OCI-LY7 (cell line): ENCODE measurements around the gene USP22.

Experiments used
- EZH2phosphoT487 ChIP-seq: fragments of 200-600 bp; sonication (generic); IDR thresholded peaks from 2 replicates; pipeline ENCODE4 v1.6.1; 2018; ENCODE audit warnings: low read depth, borderline replicate concordance, mild to moderate bottlenecking, mixed run types, antibody characterized with exemption, low read length, moderate library complexity, mixed read lengths
- TF ChIP-seq, protein P1 (sequence below): fragments of 200-600 bp; sonication (generic); conservative IDR thresholded peaks from 2 replicates; pipeline ENCODE4 v1.5.1; 2014; ENCODE audit warnings: mild to moderate bottlenecking, antibody characterized with exemption, low read length, moderate library complexity, mixed read lengths

DNA sequence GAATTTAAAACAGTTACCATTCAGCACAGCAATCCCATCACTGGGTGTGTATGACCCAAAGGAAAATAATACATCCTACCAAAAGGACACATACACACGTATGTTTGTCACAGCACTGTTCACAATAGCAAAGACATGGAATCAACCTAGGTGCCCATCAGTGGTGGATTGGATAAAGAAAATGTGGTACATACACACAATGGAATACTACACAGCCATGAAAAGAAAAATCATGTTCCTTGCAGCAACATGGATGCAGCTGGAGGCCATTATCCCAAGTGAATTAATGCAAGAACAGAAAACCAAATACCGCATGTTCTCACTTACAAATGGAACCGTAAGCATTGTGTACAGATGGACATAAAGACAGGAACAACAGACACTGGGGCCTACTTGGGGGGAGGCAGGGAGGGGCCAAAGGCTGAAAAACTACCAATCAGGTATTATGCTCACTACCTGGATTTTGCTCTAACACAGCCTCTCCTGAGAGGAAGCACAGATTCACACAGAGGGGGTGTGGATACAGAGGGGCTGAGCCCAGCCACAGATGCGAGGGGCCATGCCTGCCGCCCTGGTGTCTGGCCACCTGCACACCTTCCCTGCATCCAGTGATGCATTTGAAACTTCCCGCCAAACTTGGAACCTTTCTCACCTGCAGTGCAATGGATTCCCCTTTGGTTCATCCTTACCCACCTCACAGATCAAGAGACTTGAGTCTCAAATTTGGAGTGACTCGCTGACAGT, 55.9 kb downstream of the USP22 start:
- TF ChIP-seq, protein P1, sequence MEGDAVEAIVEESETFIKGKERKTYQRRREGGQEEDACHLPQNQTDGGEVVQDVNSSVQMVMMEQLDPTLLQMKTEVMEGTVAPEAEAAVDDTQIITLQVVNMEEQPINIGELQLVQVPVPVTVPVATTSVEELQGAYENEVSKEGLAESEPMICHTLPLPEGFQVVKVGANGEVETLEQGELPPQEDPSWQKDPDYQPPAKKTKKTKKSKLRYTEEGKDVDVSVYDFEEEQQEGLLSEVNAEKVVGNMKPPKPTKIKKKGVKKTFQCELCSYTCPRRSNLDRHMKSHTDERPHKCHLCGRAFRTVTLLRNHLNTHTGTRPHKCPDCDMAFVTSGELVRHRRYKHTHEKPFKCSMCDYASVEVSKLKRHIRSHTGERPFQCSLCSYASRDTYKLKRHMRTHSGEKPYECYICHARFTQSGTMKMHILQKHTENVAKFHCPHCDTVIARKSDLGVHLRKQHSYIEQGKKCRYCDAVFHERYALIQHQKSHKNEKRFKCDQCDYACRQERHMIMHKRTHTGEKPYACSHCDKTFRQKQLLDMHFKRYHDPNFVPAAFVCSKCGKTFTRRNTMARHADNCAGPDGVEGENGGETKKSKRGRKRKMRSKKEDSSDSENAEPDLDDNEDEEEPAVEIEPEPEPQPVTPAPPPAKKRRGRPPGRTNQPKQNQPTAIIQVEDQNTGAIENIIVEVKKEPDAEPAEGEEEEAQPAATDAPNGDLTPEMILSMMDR: no peak
- TF ChIP-seq EZH2phosphoT487: no peak
